SH-SY5Y (cell line): ENCODE results near the gene ELK3.

Experiments
- GATA2 ChIP-seq: IDR thresholded peaks from 2 replicates; pipeline ENCODE4 v1.6.1; 2011; ENCODE audit warnings: mild to moderate bottlenecking, low read depth, low read length
- GATA3 ChIP-seq: IDR thresholded peaks from 2 replicates; pipeline ENCODE4 v1.6.1; 2011; ENCODE audit warnings: low read depth, mild to moderate bottlenecking, low read length, moderate library complexity

GRCh38 chr12:96221391-96221790 is 27.2 kb downstream of the ELK3 start:
- TF ChIP-seq GATA3, result no peak
- no peak for TF ChIP-seq GATA2
